ENCODE results near the gene FAM193A. TPM values are rescaled to one million over a fixed set of nuclear protein-coding genes. Genes with fewer than 3 reads are reported as not detected.

The FAM193A gene
- total RNA-seq, 4 donors from 2014 or later = 9.8 to 18.7 (median 16.4) TPM

DNA sequence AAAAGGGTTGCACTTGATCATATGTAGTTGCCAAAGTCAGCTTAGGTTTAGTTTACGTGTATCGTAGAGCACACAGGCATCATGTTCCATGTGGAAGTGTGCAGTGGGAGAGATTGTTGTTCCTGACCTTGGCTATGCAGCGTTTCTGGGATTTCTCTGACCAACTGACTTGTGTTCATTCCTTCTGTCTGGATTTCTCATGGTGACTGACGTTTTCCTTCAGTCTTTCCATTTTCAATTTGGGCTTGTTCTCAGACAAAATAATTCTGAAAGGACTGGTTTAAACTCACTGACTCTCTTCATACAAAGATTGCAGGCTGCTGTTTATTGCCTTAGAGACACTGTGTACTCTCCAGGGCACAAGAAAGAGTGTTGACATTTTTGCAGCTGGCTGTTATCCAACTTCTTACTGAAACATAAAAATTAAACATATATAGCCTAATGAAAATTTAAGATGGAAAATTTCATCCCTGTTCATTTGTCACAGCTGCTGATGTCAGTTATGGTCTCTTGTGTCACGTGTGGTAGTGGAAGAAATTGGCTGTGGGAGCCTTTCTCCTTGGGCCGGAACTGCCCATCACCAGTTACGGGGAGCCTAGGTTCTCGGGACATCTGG, 124.3 kb downstream of the FAM193A start:
- 77 to 80% methylated on average over 8 of the region's 8 CpGs for WGBS, 2 donors
- H3K27me3 ChIP-seq = no peaks in the 10 kb centered on the region
- H3K9me3 ChIP-seq = no peaks in the 10 kb centered on the region
- peaks cover 8 to 95% (median 10%) of the 10 kb centered on the region in 3 donors for H3K36me3 ChIP-seq
- H3K27ac ChIP-seq = peak overlapping the region; percentile 42 to 82 (median 74)
- TF ChIP-seq POLR2A (IDR thresholded peaks at IDR 0.05) = no peak
- no peak for DNase-seq
- intact Hi-C loops (cut with DNase I) = no loop called here
- H3K4me1 ChIP-seq = peaks cover 0 to 31% (median 14%) of the 10 kb centered on the region in 3 donors
- no peak overlapping the region for H3K4me3 ChIP-seq

DNA sequence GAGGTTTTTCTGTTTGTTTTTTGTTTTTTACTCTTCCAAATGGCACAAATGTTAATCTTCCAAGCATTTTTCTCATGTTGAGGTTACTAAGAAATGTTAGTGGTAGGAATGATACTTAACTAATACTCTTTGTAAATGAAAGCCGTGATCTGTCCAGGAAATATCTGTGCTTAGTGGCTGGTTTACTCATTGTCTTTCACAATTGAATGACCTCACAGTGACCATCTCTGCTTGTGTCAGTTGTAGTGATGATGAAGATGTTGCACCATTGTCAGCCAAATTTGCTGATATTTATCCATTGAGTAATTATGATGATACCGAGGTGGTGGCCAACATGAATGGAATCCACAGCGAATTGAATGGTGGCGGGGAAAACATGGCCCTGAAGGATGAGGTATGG, 126.2 kb downstream of the FAM193A start:
- TF ChIP-seq, protein P1, sequence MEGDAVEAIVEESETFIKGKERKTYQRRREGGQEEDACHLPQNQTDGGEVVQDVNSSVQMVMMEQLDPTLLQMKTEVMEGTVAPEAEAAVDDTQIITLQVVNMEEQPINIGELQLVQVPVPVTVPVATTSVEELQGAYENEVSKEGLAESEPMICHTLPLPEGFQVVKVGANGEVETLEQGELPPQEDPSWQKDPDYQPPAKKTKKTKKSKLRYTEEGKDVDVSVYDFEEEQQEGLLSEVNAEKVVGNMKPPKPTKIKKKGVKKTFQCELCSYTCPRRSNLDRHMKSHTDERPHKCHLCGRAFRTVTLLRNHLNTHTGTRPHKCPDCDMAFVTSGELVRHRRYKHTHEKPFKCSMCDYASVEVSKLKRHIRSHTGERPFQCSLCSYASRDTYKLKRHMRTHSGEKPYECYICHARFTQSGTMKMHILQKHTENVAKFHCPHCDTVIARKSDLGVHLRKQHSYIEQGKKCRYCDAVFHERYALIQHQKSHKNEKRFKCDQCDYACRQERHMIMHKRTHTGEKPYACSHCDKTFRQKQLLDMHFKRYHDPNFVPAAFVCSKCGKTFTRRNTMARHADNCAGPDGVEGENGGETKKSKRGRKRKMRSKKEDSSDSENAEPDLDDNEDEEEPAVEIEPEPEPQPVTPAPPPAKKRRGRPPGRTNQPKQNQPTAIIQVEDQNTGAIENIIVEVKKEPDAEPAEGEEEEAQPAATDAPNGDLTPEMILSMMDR (IDR thresholded peaks at IDR 0.05) = no peak
- Histone ChIP-seq H3K9me3 (no peaks in the 10 kb centered on the region), H3K4me3 (no peak overlapping the region), H3K36me3 (peaks cover 8 to 77% (median 10%) of the 10 kb centered on the region in 3 donors), H3K27me3 (no peaks in the 10 kb centered on the region), H3K27ac (peak overlapping the region in 3 of 4 donors; percentile 50 to 81 (median 66)), H3K4me1 (peaks cover 0 to 40% (median 14%) of the 10 kb centered on the region in 3 donors)
- WGBS, 2 donors = 73 to 84% methylated on average over 4 of the region's 4 CpGs
- intact Hi-C loops (cut with DNase I) = no loop called here
- no peak for DNase-seq

DNA sequence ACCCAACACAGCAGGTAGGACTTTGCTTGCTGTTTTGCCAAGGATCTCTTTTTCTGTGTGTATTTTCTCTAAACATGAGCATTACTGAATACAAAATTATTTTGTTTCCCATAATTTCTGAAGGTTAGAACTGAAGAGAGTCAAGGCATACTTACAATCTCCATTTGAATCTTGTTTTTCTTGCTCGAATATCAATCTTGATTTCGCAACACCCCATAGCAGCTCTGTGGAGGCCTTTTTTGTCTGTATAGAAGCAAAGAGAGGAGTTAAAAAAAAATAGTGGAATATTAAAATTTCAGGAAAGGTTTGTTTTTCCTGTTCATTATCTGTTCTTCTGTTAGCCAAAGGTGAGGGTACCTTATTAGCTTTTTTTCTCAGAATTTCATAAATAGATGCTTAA, 126.8 kb downstream of the FAM193A start:
- DNase-seq = no peak
- 86 to 87% methylated on average over 2 of the region's 2 CpGs for WGBS, 2 donors

DNA sequence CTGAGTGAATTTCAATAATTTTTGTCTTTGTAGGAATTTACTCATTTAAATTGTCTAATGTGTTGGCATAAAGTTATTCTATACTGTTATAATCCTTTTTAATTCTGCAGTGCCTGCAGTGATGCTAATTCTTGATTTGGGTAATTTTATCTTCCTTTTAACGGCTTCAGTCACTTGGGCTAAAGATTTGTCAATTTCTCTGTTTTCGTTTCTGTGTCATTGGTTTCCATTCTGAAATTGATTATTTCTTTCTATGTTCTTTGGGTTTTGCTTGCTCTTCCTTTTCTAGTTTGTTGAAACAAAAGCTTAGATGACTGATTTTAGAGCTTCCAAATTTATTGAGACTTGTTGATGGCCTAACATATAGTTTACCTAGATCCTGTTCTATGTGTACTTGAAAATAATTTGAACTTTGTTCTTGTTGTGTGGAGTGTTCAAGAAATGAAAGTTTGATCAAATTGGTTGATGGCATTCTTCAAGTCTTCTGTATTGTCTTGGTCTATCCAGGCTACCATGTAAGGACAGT, 130.3 kb downstream of the FAM193A start:
- Histone ChIP-seq H3K9me3 (no peaks in the 10 kb centered on the region), H3K4me1 (peaks cover 0 to 34% (median 5%) of the 10 kb centered on the region in 3 donors), H3K27ac (no peak overlapping the region), H3K27me3 (no peaks in the 10 kb centered on the region), H3K36me3 (peaks cover 5 to 76% (median 8%) of the 10 kb centered on the region in 3 donors), H3K4me3 (no peak overlapping the region)
- TF ChIP-seq, protein P1 (IDR thresholded peaks at IDR 0.05) = no peak
- no peak for TF ChIP-seq POLR2A (IDR thresholded peaks at IDR 0.05)
- no peak for DNase-seq
- intact Hi-C loops (cut with DNase I) = no loop called here
- 85% methylated on average over 2 of the region's 2 CpGs for WGBS, 2 donors

More for the DNA sequence above, 126.8 kb downstream of the FAM193A start:
- intact Hi-C loops (cut with DNase I) = no loop called here
- Histone ChIP-seq H3K4me3 (no peak overlapping the region), H3K27me3 (no peaks in the 10 kb centered on the region), H3K27ac (peak overlapping the region in 3 of 4 donors; percentile 47 to 66 (median 50)), H3K9me3 (no peaks in the 10 kb centered on the region), H3K4me1 (peaks cover 0 to 40% (median 14%) of the 10 kb centered on the region in 3 donors), H3K36me3 (peaks cover 4 to 76% (median 8%) of the 10 kb centered on the region in 3 donors)
- no peak for TF ChIP-seq POLR2A (IDR thresholded peaks at IDR 0.05)
- TF ChIP-seq, protein P1 (IDR thresholded peaks at IDR 0.05) = no peak

DNA sequence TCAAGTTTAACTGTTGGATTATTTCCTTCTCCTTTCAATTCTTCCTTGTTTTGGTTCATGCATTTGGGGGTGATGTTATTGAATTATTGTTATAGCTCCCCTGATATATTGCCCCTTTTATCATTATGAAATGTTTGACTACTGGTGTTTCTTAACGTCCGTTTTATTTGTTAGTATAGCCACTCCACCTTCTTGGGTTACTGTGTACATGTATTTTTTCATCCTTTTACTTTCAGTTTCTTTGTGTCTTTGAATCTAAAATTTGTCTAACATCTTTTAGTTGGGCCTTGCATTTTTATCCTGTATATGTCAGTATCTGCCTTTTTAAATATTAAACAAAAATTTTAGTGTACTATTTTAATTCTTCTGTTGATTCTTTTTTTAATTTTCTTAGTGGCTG, 131.0 kb downstream of the FAM193A start:
- H3K4me3 ChIP-seq = no peak overlapping the region
- no peaks in the 10 kb centered on the region for H3K27me3 ChIP-seq
- H3K4me1 ChIP-seq = peaks cover 0 to 35% (median 4%) of the 10 kb centered on the region in 3 donors
- intact Hi-C loops (cut with DNase I) = no loop called here
- DNase-seq = no peak
- H3K9me3 ChIP-seq = no peaks in the 10 kb centered on the region
- no peak for TF ChIP-seq POLR2A (IDR thresholded peaks at IDR 0.05)
- TF ChIP-seq, protein P1 (IDR thresholded peaks at IDR 0.05) = no peak
- no peak overlapping the region for H3K27ac ChIP-seq
- 12 to 28% methylated on average over 2 of the region's 2 CpGs for WGBS, 2 donors
- peaks cover 11 to 77% (median 12%) of the 10 kb centered on the region in 3 donors for H3K36me3 ChIP-seq
